PC-3 (cell line): Measurements from ENCODE around the gene ANKRD11. TPM values are rescaled to one million over a fixed set of nuclear protein-coding genes. Genes with fewer than 3 reads are reported as not detected.

Experiments
- ATAC-seq: fragments of 200-7000 bp; cut with Tn5 transposase; 2 replicates; pipeline ENCODE4 v1.9.1; 2020; ENCODE audit warnings: mild to moderate bottlenecking, moderate library complexity
- BruUV-seq: library from RNA; stranded (reverse); fragments of 400-500 nt; replicated peaks from 2 replicates; lab custom pipeline; 2021; lab: Mats Ljungman, UMichigan
- CTCF ChIA-PET: fragments of 300-600 bp; sonication (Branson Sonifier 250); formaldehyde crosslinking; loops from one replicate; lab custom pipeline; 2022; ENCODE audit warnings: antibody characterized with exemption; lab: Charles Lee
- POLR2A ChIA-PET: fragments of 300-600 bp; sonication (Branson Sonifier 250); formaldehyde crosslinking; loops from one replicate; lab custom pipeline; 2022; ENCODE audit warnings: antibody characterized with exemption; ENCODE audit not compliant: unreplicated experiment; lab: Charles Lee
- DNase-seq: peaks from one replicate; pipeline ENCODE4 v3.0.0-alpha.2; 2015
- H2AFZ ChIP-seq: fragments of 300-600 bp; sonication (generic); 2 replicates; pipeline ENCODE4 v1.6.0; 2016; ENCODE audit warnings: antibody characterized with exemption, low read length
- H3F3A ChIP-seq: fragments of 300-600 bp; sonication (generic); one replicate; pipeline ENCODE4 v1.6.0; 2017; ENCODE audit warnings: antibody characterized with exemption, low read length, control low read depth, mild to moderate bottlenecking; ENCODE audit not compliant: unreplicated experiment
- H3K27ac ChIP-seq: fragments of 300-600 bp; sonication (generic); 2 replicates; pipeline ENCODE4 v1.5.1; 2016; ENCODE audit warnings: mild to moderate bottlenecking, low read length
- H3K27me3 ChIP-seq: fragments of 300-600 bp; sonication (generic); 2 replicates; pipeline ENCODE4 v1.6.1; 2016; ENCODE audit warnings: low read length, mixed read lengths
- H3K36me3 ChIP-seq: fragments of 300-600 bp; sonication (generic); 2 replicates; pipeline ENCODE4 v1.6.1; 2016; ENCODE audit warnings: low read depth, mixed run types, low read length, mixed read lengths
- H3K4me1 ChIP-seq: fragments of 300-600 bp; sonication (generic); 2 replicates; pipeline ENCODE4 v1.5.1; 2016; ENCODE audit warnings: low read length; ENCODE audit not compliant: insufficient read depth
- H3K4me2 ChIP-seq: fragments of 300-600 bp; sonication (generic); 2 replicates; pipeline ENCODE4 v1.6.0; 2016; ENCODE audit warnings: low read length
- H3K4me3 ChIP-seq: fragments of 300-600 bp; sonication (generic); 2 replicates; pipeline ENCODE4 v1.5.1; 2016; ENCODE audit warnings: mild to moderate bottlenecking, low read length, mixed read lengths
- H3K79me2 ChIP-seq: fragments of 300-600 bp; sonication (generic); 2 replicates; pipeline ENCODE4 v1.6.1; 2017; ENCODE audit warnings: low read length, mixed read lengths
- H3K9ac ChIP-seq: fragments of 300-600 bp; sonication (generic); 2 replicates; pipeline ENCODE4 v1.6.0; 2016; ENCODE audit warnings: mild to moderate bottlenecking, low read length
- H3K9me2 ChIP-seq: fragments of 300-600 bp; sonication (generic); replicated peaks from 2 replicates; pipeline ENCODE4 v1.6.1; 2016; ENCODE audit warnings: mixed run types, low read length, mixed read lengths
- H3K9me3 ChIP-seq: fragments of 300-600 bp; sonication (generic); 2 replicates; pipeline ENCODE4 v1.6.1; 2016; ENCODE audit warnings: low read length, mixed read lengths
- H4K20me1 ChIP-seq: fragments of 300-600 bp; sonication (generic); 2 replicates; pipeline ENCODE4 v1.6.1; 2016; ENCODE audit warnings: low read length, mixed read lengths
- EZH2 ChIP-seq: fragments of 300-600 bp; sonication (generic); IDR thresholded peaks from one replicate; pipeline ENCODE4 v1.6.1; 2017; ENCODE audit warnings: antibody characterized with exemption, mild to moderate bottlenecking, low read length; ENCODE audit not compliant: unreplicated experiment
- EZH2phosphoT487 ChIP-seq: fragments of 300-600 bp; sonication (generic); IDR thresholded peaks from 2 replicates; pipeline ENCODE4 v1.6.1; 2018; ENCODE audit warnings: mild to moderate bottlenecking, antibody characterized with exemption, low read length, borderline replicate concordance
- intact Hi-C: fragments of 100-400 bp; cut with micrococcal nuclease; formaldehyde crosslinking; loops from 2 replicates; pipeline ENCODE4 v1.9.0; 2023
- total RNA-seq: library from RNA; depleted of rRNA; stranded (reverse); fragments of >200 nt; gene quantifications from 2 replicates; pipeline ENCODE4 v1.2.3, GENCODE V29; 2014
- TF ChIP-seq, protein P1 (sequence below): fragments of 300-600 bp; sonication (generic); conservative IDR thresholded peaks from 2 replicates; pipeline ENCODE4 v1.5.1; 2017; ENCODE audit warnings: antibody characterized with exemption, low read depth, mild to moderate bottlenecking, low read length

Gene ANKRD11
- total RNA-seq, 1 experiment from 2014 or later: 65.0 TPM

DNA sequence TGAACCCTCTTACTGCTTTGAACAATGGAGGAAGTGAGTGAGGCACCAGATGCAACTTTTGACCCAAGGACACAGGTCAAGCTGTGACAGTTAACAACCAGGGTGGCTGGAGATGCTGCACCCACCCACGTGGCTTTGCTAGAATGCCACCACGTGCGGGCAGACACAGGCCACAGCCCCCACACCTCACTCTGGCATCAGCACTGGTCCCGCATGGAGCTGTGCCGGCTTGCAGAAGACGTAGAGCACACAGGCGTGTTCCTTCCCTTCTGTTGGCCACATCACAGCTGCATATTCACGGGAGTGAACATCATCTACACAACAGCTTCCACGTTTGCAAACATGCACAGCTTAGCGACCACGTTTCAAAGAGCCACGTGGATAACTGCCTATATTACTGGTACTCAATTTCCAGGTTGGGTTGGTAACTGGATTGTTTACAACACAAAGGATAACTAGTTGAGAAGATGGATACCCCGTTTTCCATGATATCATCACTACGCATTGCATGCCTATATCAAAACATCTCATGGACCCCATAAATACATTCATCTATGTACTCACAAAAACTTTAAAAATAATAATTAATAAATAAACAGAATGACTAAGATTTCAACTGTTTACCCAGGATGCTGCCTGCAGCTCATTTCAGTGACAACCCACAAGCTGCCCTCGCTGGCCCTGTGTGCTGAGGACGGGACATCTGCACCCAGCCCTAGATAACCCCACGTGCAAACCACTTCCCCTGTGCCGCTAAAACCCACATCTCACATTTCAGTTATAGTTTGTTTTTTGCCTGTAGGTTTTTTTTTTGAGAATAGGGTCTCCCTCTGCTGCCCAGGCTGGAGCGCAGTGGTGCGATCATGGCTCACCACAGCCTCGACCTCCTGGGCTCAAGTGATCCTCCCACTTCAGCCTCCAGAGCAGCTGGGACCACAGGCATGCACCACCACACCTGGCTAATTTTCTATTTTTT lies 132.0 kb downstream of the ANKRD11 start:
- no peak for ATAC-seq
- Histone ChIP-seq H4K20me1 (peaks cover 10% of the 10 kb centered on the region; the same call in 1 of the 2 replicates), H2AFZ (no peak overlapping the region), H3K27ac (no peak overlapping the region), H3K9me2 (no peaks in the 10 kb centered on the region), H3K4me3 (no peak overlapping the region), H3F3A (no peaks in the 10 kb centered on the region), H3K36me3 (peaks cover 3% of the 10 kb centered on the region; the same call in 1 of the 2 replicates), H3K9ac (no peak overlapping the region), H3K79me2 (peaks cover 98% of the 10 kb centered on the region), H3K4me1 (no peaks in the 10 kb centered on the region), H3K9me3 (no peaks in the 10 kb centered on the region), H3K4me2 (no peak overlapping the region), H3K27me3 (no peaks in the 10 kb centered on the region)
- intact Hi-C loops: no loop called here
- BruUV-seq: no TSS peak
- TF ChIP-seq, protein P1, sequence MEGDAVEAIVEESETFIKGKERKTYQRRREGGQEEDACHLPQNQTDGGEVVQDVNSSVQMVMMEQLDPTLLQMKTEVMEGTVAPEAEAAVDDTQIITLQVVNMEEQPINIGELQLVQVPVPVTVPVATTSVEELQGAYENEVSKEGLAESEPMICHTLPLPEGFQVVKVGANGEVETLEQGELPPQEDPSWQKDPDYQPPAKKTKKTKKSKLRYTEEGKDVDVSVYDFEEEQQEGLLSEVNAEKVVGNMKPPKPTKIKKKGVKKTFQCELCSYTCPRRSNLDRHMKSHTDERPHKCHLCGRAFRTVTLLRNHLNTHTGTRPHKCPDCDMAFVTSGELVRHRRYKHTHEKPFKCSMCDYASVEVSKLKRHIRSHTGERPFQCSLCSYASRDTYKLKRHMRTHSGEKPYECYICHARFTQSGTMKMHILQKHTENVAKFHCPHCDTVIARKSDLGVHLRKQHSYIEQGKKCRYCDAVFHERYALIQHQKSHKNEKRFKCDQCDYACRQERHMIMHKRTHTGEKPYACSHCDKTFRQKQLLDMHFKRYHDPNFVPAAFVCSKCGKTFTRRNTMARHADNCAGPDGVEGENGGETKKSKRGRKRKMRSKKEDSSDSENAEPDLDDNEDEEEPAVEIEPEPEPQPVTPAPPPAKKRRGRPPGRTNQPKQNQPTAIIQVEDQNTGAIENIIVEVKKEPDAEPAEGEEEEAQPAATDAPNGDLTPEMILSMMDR: no peak
- ChIA-PET CTCF (no interaction called here), POLR2A (no interaction called here)
- DNase-seq: no peak

- H3K4me3 ChIP-seq: no peak overlapping the region
- no peak overlapping the region for H3K9ac ChIP-seq
- H3K79me2 ChIP-seq: peaks cover 98% of the 10 kb centered on the region
- no peak overlapping the region for H3K4me2 ChIP-seq
- no peaks in the 10 kb centered on the region for H3K4me1 ChIP-seq
- intact Hi-C loops: no loop called here
- no peaks in the 10 kb centered on the region for H3F3A ChIP-seq
- DNase-seq (peak; percentile 17), ATAC-seq (peak; percentile 54; the same call in 1 of the 2 replicates)
- CTCF ChIA-PET: no interaction called here
- no TSS peak for BruUV-seq
- TF ChIP-seq, protein P1: peak; percentile 37; the same call in 1 of the 2 replicates
- TF ChIP-seq EZH2: no peak
- H3K27ac ChIP-seq: no peak overlapping the region
- H2AFZ ChIP-seq: no peak overlapping the region
- H3K9me2 ChIP-seq: no peaks in the 10 kb centered on the region
- peaks cover 3% of the 10 kb centered on the region; the same call in 1 of the 2 replicates for H3K36me3 ChIP-seq
- H4K20me1 ChIP-seq: peaks cover 10% of the 10 kb centered on the region; the same call in 1 of the 2 replicates
- POLR2A ChIA-PET: no interaction called here
- H3K9me3 ChIP-seq: no peaks in the 10 kb centered on the region
- no peaks in the 10 kb centered on the region for H3K27me3 ChIP-seq
These were observed 133.1 kb downstream of the ANKRD11 start for GRCh38 chr16:89357055-89357816.

DNA sequence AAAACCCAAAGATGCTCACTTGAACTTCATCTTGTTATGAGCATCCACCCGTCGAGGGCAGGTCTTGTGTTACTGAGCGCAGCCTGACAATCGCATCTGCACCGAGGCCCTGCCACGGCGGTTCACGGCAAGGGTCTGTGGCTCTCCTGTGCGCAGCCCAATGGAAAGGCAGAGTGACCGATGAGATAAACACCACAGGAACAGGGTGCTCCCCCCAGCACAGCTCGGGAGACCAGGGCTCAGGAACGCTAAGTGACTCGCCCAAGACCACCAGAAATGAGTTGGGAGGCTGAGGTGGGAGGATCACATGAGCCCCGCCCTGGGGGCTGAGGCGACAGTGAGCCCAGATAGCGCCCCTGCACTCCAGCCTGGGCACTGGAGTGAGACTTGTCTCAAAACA lies 134.7 kb downstream of the ANKRD11 start:
- Histone ChIP-seq H3K79me2 (peaks cover 98% of the 10 kb centered on the region), H3K9me3 (no peaks in the 10 kb centered on the region), H3K36me3 (peaks cover 3% of the 10 kb centered on the region), H3K9me2 (no peaks in the 10 kb centered on the region), H3K9ac (no peak overlapping the region), H3K4me1 (no peaks in the 10 kb centered on the region), H4K20me1 (peaks cover 9% of the 10 kb centered on the region; the same call in 1 of the 2 replicates), H3K4me2 (no peak overlapping the region), H3K27ac (no peak overlapping the region), H3K4me3 (no peak overlapping the region), H2AFZ (no peak overlapping the region), H3F3A (no peaks in the 10 kb centered on the region), H3K27me3 (no peaks in the 10 kb centered on the region)
- DNase-seq: no peak
- POLR2A ChIA-PET: no interaction called here
- no TSS peak for BruUV-seq
- no peak for ATAC-seq
- intact Hi-C loops: no loop called here
- CTCF ChIA-PET: no interaction called here
- TF ChIP-seq EZH2 (no peak), EZH2phosphoT487 (no peak)
- TF ChIP-seq, protein P1: no peak
